AG04450 (cell line): ENCODE measurements around the gene BAIAP2L1. TPM values are rescaled to one million over a fixed set of nuclear protein-coding genes. Genes with fewer than 3 reads are reported as not detected.

ENCODE experiments used
- CTCF ChIA-PET: fragments of 300-600, 350-600 bp; formaldehyde crosslinking; extraction: SDS; loops from one replicate; lab custom pipeline; 2022; ENCODE audit warnings: antibody characterized with exemption, inconsistent platforms; lab: Charles Lee
- POLR2A ChIA-PET: fragments of 350-600 bp; formaldehyde crosslinking; extraction: SDS; loops from one replicate; lab custom pipeline; 2021; ENCODE audit warnings: antibody characterized with exemption, inconsistent platforms; lab: Yijun Ruan, JAX
- DNase-seq: peaks from one replicate; pipeline ENCODE4 v3.0.0-alpha.2; 2011; ENCODE audit warnings: low read depth, low spot score
- H3K27ac ChIP-seq: one replicate; pipeline ENCODE4 v1.5.1; 2012; ENCODE audit warnings: low read depth, low read length, control low read depth
- H3K27me3 ChIP-seq: one replicate; pipeline ENCODE4 v1.6.0; 2012; ENCODE audit warnings: low read length; ENCODE audit not compliant: control insufficient read depth, insufficient read depth
- H3K4me3 ChIP-seq: 2 replicates; pipeline ENCODE4 v1.5.1; 2011; ENCODE audit warnings: mild to moderate bottlenecking, low read depth, low read length, control low read depth
- H3K9me3 ChIP-seq: 2 replicates; pipeline ENCODE4 v1.5.1; 2012; ENCODE audit warnings: low read length; ENCODE audit not compliant: control insufficient read depth, insufficient read depth
- polyA plus RNA-seq: library from polyadenylated mRNA; depleted of rRNA; stranded (reverse); fragments of >200 nt; gene quantifications from 2 replicates; pipeline ENCODE4 v1.2.3, GENCODE V29; 2011
- TF ChIP-seq, protein P1 (sequence below): IDR thresholded peaks from 2 replicates; pipeline ENCODE4 v1.5.1; 2011; ENCODE audit warnings: low read depth, low read length, control low read depth, inconsistent platforms

BAIAP2L1 gene
- polyA plus RNA-seq, 1 experiment, result 3.9 TPM

GRCh38 chr7:98376711-98377110 lies 24.2 kb downstream of the BAIAP2L1 start:
- ChIA-PET CTCF (no interaction called here), POLR2A (no interaction called here)
- Histone ChIP-seq H3K9me3 (no peaks in the 10 kb centered on the region), H3K4me3 (no peak overlapping the region), H3K27me3 (no peaks in the 10 kb centered on the region), H3K27ac (no peak overlapping the region)
- no peak for DNase-seq
- TF ChIP-seq, protein P1, sequence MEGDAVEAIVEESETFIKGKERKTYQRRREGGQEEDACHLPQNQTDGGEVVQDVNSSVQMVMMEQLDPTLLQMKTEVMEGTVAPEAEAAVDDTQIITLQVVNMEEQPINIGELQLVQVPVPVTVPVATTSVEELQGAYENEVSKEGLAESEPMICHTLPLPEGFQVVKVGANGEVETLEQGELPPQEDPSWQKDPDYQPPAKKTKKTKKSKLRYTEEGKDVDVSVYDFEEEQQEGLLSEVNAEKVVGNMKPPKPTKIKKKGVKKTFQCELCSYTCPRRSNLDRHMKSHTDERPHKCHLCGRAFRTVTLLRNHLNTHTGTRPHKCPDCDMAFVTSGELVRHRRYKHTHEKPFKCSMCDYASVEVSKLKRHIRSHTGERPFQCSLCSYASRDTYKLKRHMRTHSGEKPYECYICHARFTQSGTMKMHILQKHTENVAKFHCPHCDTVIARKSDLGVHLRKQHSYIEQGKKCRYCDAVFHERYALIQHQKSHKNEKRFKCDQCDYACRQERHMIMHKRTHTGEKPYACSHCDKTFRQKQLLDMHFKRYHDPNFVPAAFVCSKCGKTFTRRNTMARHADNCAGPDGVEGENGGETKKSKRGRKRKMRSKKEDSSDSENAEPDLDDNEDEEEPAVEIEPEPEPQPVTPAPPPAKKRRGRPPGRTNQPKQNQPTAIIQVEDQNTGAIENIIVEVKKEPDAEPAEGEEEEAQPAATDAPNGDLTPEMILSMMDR, result no peak

DNA sequence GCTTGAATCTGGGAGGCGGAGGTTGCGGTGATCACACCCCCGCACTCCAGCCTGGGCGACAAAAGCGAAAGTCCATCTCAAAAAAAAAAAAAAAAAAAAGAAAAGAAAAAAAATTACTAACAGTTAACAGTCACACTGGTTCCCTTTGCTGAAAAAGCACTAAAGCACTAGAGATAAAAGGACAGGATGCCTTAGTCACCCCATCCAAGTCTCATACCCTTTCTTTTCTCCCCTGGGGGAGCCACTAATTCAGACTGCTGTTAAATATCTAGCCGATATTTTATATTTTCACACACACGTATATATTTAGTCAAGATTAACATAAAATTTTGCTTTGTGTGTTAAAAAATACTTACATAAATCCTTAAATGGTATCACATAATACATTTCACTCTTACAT lies 25.2 kb downstream of the BAIAP2L1 start:
- ChIA-PET CTCF (no interaction called here), POLR2A (no interaction called here)
- H3K4me3 ChIP-seq, result no peak overlapping the region
- H3K27ac ChIP-seq, result no peak overlapping the region
- TF ChIP-seq, protein P1, result no peak
- no peaks in the 10 kb centered on the region for H3K27me3 ChIP-seq
- DNase-seq, result no peak
- no peaks in the 10 kb centered on the region for H3K9me3 ChIP-seq

- Histone ChIP-seq H3K27ac (no peak overlapping the region), H3K4me3 (no peak overlapping the region), H3K9me3 (no peaks in the 10 kb centered on the region), H3K27me3 (no peaks in the 10 kb centered on the region)
- no peak for DNase-seq
- TF ChIP-seq, protein P1, result no peak
- ChIA-PET POLR2A (no interaction called here), CTCF (interaction anchor here (0.5 kb wide), 1 partner anchor 106 kb away, joined by 3 read pairs; no protein-coding TSS in a partner anchor)
Observed at GRCh38 chr7:98374285-98374680, 26.6 kb downstream of the BAIAP2L1 start.

- Histone ChIP-seq H3K4me3 (no peak overlapping the region), H3K27ac (no peak overlapping the region), H3K9me3 (no peaks in the 10 kb centered on the region), H3K27me3 (no peaks in the 10 kb centered on the region)
- POLR2A ChIA-PET, result interaction anchor here (0.5 kb wide), 1 partner anchor 138 kb away, joined by 8 read pairs; no protein-coding TSS in a partner anchor
- no peak for DNase-seq
- CTCF ChIA-PET, result no interaction called here
- TF ChIP-seq, protein P1, result no peak
Observed at GRCh38 chr7:98372993-98373392, 27.9 kb downstream of the BAIAP2L1 start.

- ChIA-PET POLR2A (interaction anchor here (0.6 to 0.8 kb wide), 2 partner anchors 12 to 28 kb away, joined by 3 read pairs; no protein-coding TSS in a partner anchor), CTCF (interaction anchor here (0.6 to 1.0 kb wide), 2 partner anchors 14 to 472 kb away, joined by 3 read pairs; no protein-coding TSS in a partner anchor)
- no peak for DNase-seq
- no peak overlapping the region for H3K4me3 ChIP-seq
- no peak overlapping the region for H3K27ac ChIP-seq
- H3K9me3 ChIP-seq, result no peaks in the 10 kb centered on the region
- no peaks in the 10 kb centered on the region for H3K27me3 ChIP-seq
- TF ChIP-seq, protein P1, result no peak
Observed at GRCh38 chr7:98369726-98370125, 31.2 kb downstream of the BAIAP2L1 start.
